Right ventricle myocardium inferior (tissue), 1 donor: ENCODE data around the gene CHST11. TPM values are rescaled to one million over a fixed set of nuclear protein-coding genes. Genes with fewer than 3 reads are reported as not detected.
A peak's percentile ranks its signal among the peaks of the same experiment; 100 is the strongest.

Experiments
- ATAC-seq: fragments of 200-7000 bp; cut with Tn5 transposase; one replicate; pipeline ENCODE4 v1.9.1; 2020; ENCODE audit warnings: mild to moderate bottlenecking, moderate library complexity
- DNase-seq: peaks from one replicate; pipeline ENCODE4 v3.0.0; 2021; ENCODE audit errors: missing footprints
- intact Hi-C: fragments of 100-400 bp; cut with DNase I; formaldehyde crosslinking; loops from one replicate; pipeline ENCODE4 v1.11.0; 2022
- total RNA-seq: library from RNA; stranded (reverse); fragmentation: NEBNext Ultra II Directional; extraction: Animal tissue kit (Norgen Biotek cat#: 25700); gene quantifications from one replicate; pipeline ENCODE4 v1.2.1, GENCODE V29; 2021
- donor health status: DM: no; HTN: yes; CAD: no; lungs with severe emphysema.

Gene CHST11
- total RNA-seq, 1 donor from 2014 or later = 3.7 TPM

- intact Hi-C loops = no loop called here
- no peak for DNase-seq
- no peak for ATAC-seq
These were observed 16.0 kb downstream of the CHST11 start for GRCh38 chr12:104472748-104473147.

- DNase-seq (no peak), ATAC-seq (peak; percentile 39)
- intact Hi-C loops = no loop called here
These were observed 16.7 kb downstream of the CHST11 start for GRCh38 chr12:104473374-104473983.

- intact Hi-C loops = no loop called here
- no peak for DNase-seq
- no peak for ATAC-seq
These were observed 18.5 kb downstream of the CHST11 start for GRCh38 chr12:104475271-104475670.

GRCh38 chr12:104477510-104478390, 21.0 kb downstream of the CHST11 start:
- ATAC-seq (no peak), DNase-seq (no peak)
- intact Hi-C loops = no loop called here

GRCh38 chr12:104478396-104479122, 21.8 kb downstream of the CHST11 start:
- DNase-seq = no peak
- peak; percentile 77 for ATAC-seq
- intact Hi-C loops = no loop called here

GRCh38 chr12:104479123-104479662, 22.4 kb downstream of the CHST11 start:
- DNase-seq (no peak), ATAC-seq (no peak)
- intact Hi-C loops = no loop called here

GRCh38 chr12:104480012-104480411, 23.3 kb downstream of the CHST11 start:
- DNase-seq (no peak), ATAC-seq (no peak)
- intact Hi-C loops = no loop called here

- ATAC-seq (peak; percentile 48), DNase-seq (peak; percentile 90)
- intact Hi-C loops = no loop called here
These were observed 24.2 kb downstream of the CHST11 start for GRCh38 chr12:104480826-104481440.

GRCh38 chr12:104482113-104482512, 25.4 kb downstream of the CHST11 start:
- no peak for ATAC-seq
- no peak for DNase-seq
- intact Hi-C loops = no loop called here

GRCh38 chr12:104482748-104483147, 26.0 kb downstream of the CHST11 start:
- no peak for ATAC-seq
- intact Hi-C loops = no loop called here
- no peak for DNase-seq

- ATAC-seq (no peak), DNase-seq (no peak)
- intact Hi-C loops = no loop called here
These were observed 27.3 kb downstream of the CHST11 start for GRCh38 chr12:104484079-104484478.

GRCh38 chr12:104485651-104486362, 29.1 kb downstream of the CHST11 start:
- no peak for ATAC-seq

GRCh38 chr12:104486363-104486750, 29.6 kb downstream of the CHST11 start:
- ATAC-seq (no peak), DNase-seq (no peak)
- intact Hi-C loops = no loop called here

More at GRCh38 chr12:104485651-104486362, 29.1 kb downstream of the CHST11 start:
- no peak for DNase-seq
- intact Hi-C loops = no loop called here

GRCh38 chr12:104486943-104487819, 30.4 kb downstream of the CHST11 start:
- DNase-seq = no peak
- intact Hi-C loops = no loop called here
- no peak for ATAC-seq

- DNase-seq = no peak
- intact Hi-C loops = no loop called here
- no peak for ATAC-seq
These were observed 31.6 kb downstream of the CHST11 start for GRCh38 chr12:104488374-104488773.

- ATAC-seq (no peak), DNase-seq (no peak)
- intact Hi-C loops = no loop called here
These were observed 33.4 kb downstream of the CHST11 start for GRCh38 chr12:104490186-104490585.

- DNase-seq (no peak), ATAC-seq (no peak)
- intact Hi-C loops = no loop called here
These were observed 34.1 kb downstream of the CHST11 start for GRCh38 chr12:104490850-104491249.
